ENCODE data around the gene ANKRD63. TPM values are rescaled to one million over a fixed set of nuclear protein-coding genes. Genes with fewer than 3 reads are reported as not detected.

ANKRD63 gene
- total and polyA plus RNA-seq, 4 experiments from 2014 or later = not detected

GRCh38 chr15:40251486-40252140, 31.3 kb downstream of the ANKRD63 start:
- Mint-ChIP-seq H3K27me3 (peaks cover 16% of the 10 kb centered on the region in 2 donors), H3K4me1 (peaks cover 2 to 17% (median 11%) of the 10 kb centered on the region in 4 donors), H3K27ac (peak overlapping the region in 1 of 7 donors; percentile 2), H3K4me3 (peak overlapping the region; percentile 13 to 75 (median 62)), H3K9me3 (peaks cover 0 to 1% (median 0%) of the 10 kb centered on the region in 8 donors), H3K36me3 (no peaks in the 10 kb centered on the region)
- H3K9me3 ChIP-seq (ENCODE audit: control insufficient read depth in 1 of 2, low read length in 2 of 2) = no peaks in the 10 kb centered on the region
- H3K4me3 ChIP-seq (ENCODE audit: low read length in 2 of 2) = no peak overlapping the region
- DNase-seq = no peak
- no peak overlapping the region for H3K27ac ChIP-seq (ENCODE audit: low read depth, low read length)
- H3K4me1 ChIP-seq (ENCODE audit: insufficient read depth, low read length) = peaks cover 5% of the 10 kb centered on the region
- ChIA-PET CTCF (ENCODE audit: partially characterized antibody) (interaction anchor here (1.7 kb wide), 1 partner anchor 34 kb away, joined by 4 read pairs; no protein-coding TSS in a partner anchor), POLR2A (ENCODE audit: partially characterized antibody) (no interaction called here)
- H3K36me3 ChIP-seq (ENCODE audit: insufficient read depth, low read length) = no peaks in the 10 kb centered on the region
- intact Hi-C loops (cut with micrococcal nuclease) = no loop called here
- peaks cover 7% of the 10 kb centered on the region for H3K27me3 ChIP-seq (ENCODE audit: insufficient read depth, low read length)

GRCh38 chr15:40250771-40251483, 31.9 kb downstream of the ANKRD63 start:
- no peak overlapping the region for H3K27ac Mint-ChIP-seq
- H3K27me3 ChIP-seq (ENCODE audit: insufficient read depth, low read length) = peaks cover 7% of the 10 kb centered on the region
- DNase-seq = no peak
- no peaks in the 10 kb centered on the region for H3K9me3 ChIP-seq (ENCODE audit: control insufficient read depth in 1 of 2, low read length in 2 of 2)
- peaks cover 0 to 1% (median 0%) of the 10 kb centered on the region in 8 donors for H3K9me3 Mint-ChIP-seq
- peak overlapping the region; percentile 13 to 75 (median 62) for H3K4me3 Mint-ChIP-seq
- H3K4me3 ChIP-seq (ENCODE audit: low read length in 2 of 2) = no peak overlapping the region
- peaks cover 5% of the 10 kb centered on the region for H3K4me1 ChIP-seq (ENCODE audit: insufficient read depth, low read length)
- CTCF ChIA-PET (ENCODE audit: partially characterized antibody) = interaction anchor here (1.7 kb wide), 1 partner anchor 34 kb away, joined by 4 read pairs; no protein-coding TSS in a partner anchor
- H3K36me3 ChIP-seq (ENCODE audit: insufficient read depth, low read length) = no peaks in the 10 kb centered on the region
- intact Hi-C loops (cut with micrococcal nuclease) = no loop called here
- no peak overlapping the region for H3K27ac ChIP-seq (ENCODE audit: low read depth, low read length)
- POLR2A ChIA-PET (ENCODE audit: partially characterized antibody) = no interaction called here
- no peaks in the 10 kb centered on the region for H3K36me3 Mint-ChIP-seq
- peaks cover 2 to 17% (median 7%) of the 10 kb centered on the region in 4 donors for H3K4me1 Mint-ChIP-seq
- peaks cover 16% of the 10 kb centered on the region in 2 donors for H3K27me3 Mint-ChIP-seq

DNA sequence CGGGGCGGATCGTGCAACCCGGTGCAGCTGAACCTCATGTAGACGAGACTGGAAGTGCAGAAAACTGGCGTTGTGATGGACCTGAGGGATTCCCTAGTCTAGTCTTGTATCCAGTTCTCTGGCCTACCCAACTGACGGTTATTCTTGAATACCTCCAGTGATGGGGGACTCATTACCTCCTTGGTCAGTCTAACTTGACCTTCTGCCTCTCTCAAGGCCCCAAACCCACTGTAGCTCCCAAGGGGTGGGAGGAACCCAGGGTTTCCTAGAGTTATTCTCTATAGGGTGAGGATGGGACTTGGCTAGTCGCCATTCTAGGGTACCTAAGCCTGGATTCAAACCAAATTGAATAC, 32.6 kb downstream of the ANKRD63 start:
- DNase-seq = no peak
- Mint-ChIP-seq H3K9me3 (peaks cover 0 to 1% (median 0%) of the 10 kb centered on the region in 8 donors), H3K4me1 (peaks cover 2 to 17% (median 7%) of the 10 kb centered on the region in 4 donors), H3K36me3 (no peaks in the 10 kb centered on the region), H3K4me3 (no peak overlapping the region), H3K27me3 (peaks cover 16% of the 10 kb centered on the region in 2 donors), H3K27ac (no peak overlapping the region)
- Histone ChIP-seq H3K4me3 (ENCODE audit: low read length in 2 of 2) (no peak overlapping the region), H3K27ac (ENCODE audit: low read depth, low read length) (no peak overlapping the region), H3K36me3 (ENCODE audit: insufficient read depth, low read length) (no peaks in the 10 kb centered on the region), H3K27me3 (ENCODE audit: insufficient read depth, low read length) (peaks cover 7% of the 10 kb centered on the region), H3K9me3 (ENCODE audit: control insufficient read depth in 1 of 2, low read length in 2 of 2) (no peaks in the 10 kb centered on the region), H3K4me1 (ENCODE audit: insufficient read depth, low read length) (peaks cover 5% of the 10 kb centered on the region)
- intact Hi-C loops (cut with micrococcal nuclease) = no loop called here
- ChIA-PET CTCF (ENCODE audit: partially characterized antibody) (interaction anchor here (1.7 kb wide), 1 partner anchor 33 kb away, joined by 4 read pairs; no protein-coding TSS in a partner anchor), POLR2A (ENCODE audit: partially characterized antibody) (no interaction called here)

DNA sequence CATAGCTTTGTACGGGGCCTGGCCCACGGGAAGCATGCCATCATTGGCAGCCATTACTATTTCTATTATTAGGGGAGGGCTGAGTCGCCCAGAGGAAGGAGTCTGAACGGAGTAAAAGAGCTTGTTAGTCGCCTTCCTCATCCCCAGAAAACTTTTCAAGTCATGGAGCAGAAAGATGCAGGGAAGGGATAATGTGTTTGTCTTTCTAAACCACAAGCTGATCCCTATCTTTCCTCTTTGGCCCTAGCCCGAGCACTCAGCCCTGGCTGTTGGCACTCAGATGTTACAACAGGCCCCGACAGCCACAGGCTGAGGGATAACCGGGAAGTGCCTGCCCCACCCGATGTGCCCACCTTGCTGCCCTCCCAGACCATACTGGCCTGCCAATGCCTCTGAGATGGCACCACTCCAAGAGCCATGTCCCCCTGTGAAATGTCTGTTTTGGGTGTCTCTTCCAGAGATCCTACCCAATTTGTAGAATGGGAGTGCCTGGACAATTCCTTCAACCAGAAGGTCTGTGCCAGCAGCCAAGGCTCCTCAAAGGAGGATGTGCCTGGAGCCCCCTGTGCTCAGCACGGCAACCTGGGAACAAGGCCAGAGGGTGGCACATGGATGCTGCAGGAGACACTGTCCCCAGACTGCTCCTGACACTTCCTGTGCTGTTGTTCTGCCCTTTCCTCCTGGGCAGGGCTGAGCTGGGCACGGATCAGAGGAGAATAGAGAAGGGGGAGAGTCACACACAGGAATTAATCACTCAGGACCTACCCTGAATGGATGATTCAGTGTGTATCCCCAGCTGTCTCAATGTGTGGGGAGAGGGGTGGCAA, 33.2 kb downstream of the ANKRD63 start:
- H3K9me3 ChIP-seq (ENCODE audit: control insufficient read depth in 1 of 2, low read length in 2 of 2) = no peaks in the 10 kb centered on the region
- POLR2A ChIA-PET (ENCODE audit: partially characterized antibody) = no interaction called here
- Mint-ChIP-seq H3K9me3 (peaks cover 0 to 1% (median 0%) of the 10 kb centered on the region in 8 donors), H3K27ac (peak overlapping the region in 1 of 7 donors; percentile 20), H3K27me3 (peaks cover 16% of the 10 kb centered on the region in 2 donors), H3K4me3 (no peak overlapping the region), H3K36me3 (no peaks in the 10 kb centered on the region), H3K4me1 (peaks cover 2 to 17% (median 7%) of the 10 kb centered on the region in 4 donors)
- H3K4me3 ChIP-seq (ENCODE audit: low read length in 2 of 2) = no peak overlapping the region
- CTCF ChIA-PET (ENCODE audit: partially characterized antibody) = interaction anchor here (1.7 kb wide), 1 partner anchor 33 kb away, joined by 4 read pairs; no protein-coding TSS in a partner anchor
- H3K4me1 ChIP-seq (ENCODE audit: insufficient read depth, low read length) = peaks cover 5% of the 10 kb centered on the region
- peaks cover 7% of the 10 kb centered on the region for H3K27me3 ChIP-seq (ENCODE audit: insufficient read depth, low read length)
- H3K36me3 ChIP-seq (ENCODE audit: insufficient read depth, low read length) = no peaks in the 10 kb centered on the region
- intact Hi-C loops (cut with micrococcal nuclease) = no loop called here
- no peak for DNase-seq
- no peak overlapping the region for H3K27ac ChIP-seq (ENCODE audit: low read depth, low read length)

- Mint-ChIP-seq H3K27ac (no peak overlapping the region), H3K4me1 (peaks cover 0 to 10% (median 3%) of the 10 kb centered on the region in 4 donors), H3K4me3 (no peak overlapping the region), H3K36me3 (no peaks in the 10 kb centered on the region), H3K9me3 (no peaks in the 10 kb centered on the region), H3K27me3 (peaks cover 4 to 7% of the 10 kb centered on the region in 2 donors)
- Histone ChIP-seq H3K4me3 (ENCODE audit: low read length in 2 of 2) (no peak overlapping the region), H3K9me3 (ENCODE audit: control insufficient read depth in 1 of 2, low read length in 2 of 2) (no peaks in the 10 kb centered on the region), H3K36me3 (ENCODE audit: insufficient read depth, low read length) (no peaks in the 10 kb centered on the region), H3K27ac (ENCODE audit: low read depth, low read length) (no peak overlapping the region), H3K4me1 (ENCODE audit: insufficient read depth, low read length) (peaks cover 3% of the 10 kb centered on the region), H3K27me3 (ENCODE audit: insufficient read depth, low read length) (peaks cover under 1% of the 10 kb centered on the region)
- ChIA-PET POLR2A (ENCODE audit: partially characterized antibody) (no interaction called here), CTCF (ENCODE audit: partially characterized antibody) (no interaction called here)
- no peak for DNase-seq
- intact Hi-C loops (cut with micrococcal nuclease) = no loop called here
Observed at GRCh38 chr15:40248006-40248783, 34.7 kb downstream of the ANKRD63 start.

DNA sequence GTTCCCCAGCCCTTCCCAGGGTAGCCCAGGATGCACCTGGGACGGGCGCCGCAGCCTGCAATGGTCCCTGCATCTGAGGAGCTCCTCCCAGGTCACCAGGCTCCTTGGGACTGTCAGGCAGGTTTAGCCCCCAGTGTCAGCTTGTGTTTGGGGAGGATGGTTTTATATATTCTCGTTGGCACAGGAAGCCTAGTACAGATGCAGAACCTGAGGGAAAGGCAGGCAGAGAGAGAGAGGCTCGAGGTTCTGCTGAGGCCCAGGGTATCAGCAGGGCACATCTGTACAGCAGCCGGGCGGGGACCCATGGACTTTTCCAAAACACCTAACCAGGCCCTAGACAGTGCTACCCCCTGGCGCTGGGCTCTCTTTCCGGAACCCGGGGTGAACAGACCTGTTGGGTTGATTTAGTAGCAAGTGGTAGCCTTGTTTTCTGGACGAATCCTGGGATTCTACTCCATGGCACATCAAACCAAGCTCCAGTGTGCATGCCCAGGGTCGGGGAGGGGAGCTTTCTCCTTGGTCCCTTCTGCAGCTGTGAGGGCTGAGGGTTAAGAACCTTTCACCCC, 35.4 kb downstream of the ANKRD63 start:
- intact Hi-C loops (cut with micrococcal nuclease) = no loop called here
- no peak for DNase-seq
- Histone ChIP-seq H3K9me3 (ENCODE audit: control insufficient read depth in 1 of 2, low read length in 2 of 2) (no peaks in the 10 kb centered on the region), H3K4me1 (ENCODE audit: insufficient read depth, low read length) (no peaks in the 10 kb centered on the region), H3K27ac (ENCODE audit: low read depth, low read length) (no peak overlapping the region), H3K4me3 (ENCODE audit: low read length in 2 of 2) (no peak overlapping the region), H3K36me3 (ENCODE audit: insufficient read depth, low read length) (no peaks in the 10 kb centered on the region), H3K27me3 (ENCODE audit: insufficient read depth, low read length) (no peaks in the 10 kb centered on the region)
- H3K36me3 Mint-ChIP-seq = no peaks in the 10 kb centered on the region
- no peak overlapping the region for H3K27ac Mint-ChIP-seq
- peaks cover 2 to 3% of the 10 kb centered on the region in 2 donors for H3K27me3 Mint-ChIP-seq
- POLR2A ChIA-PET (ENCODE audit: partially characterized antibody) = no interaction called here
- peaks cover 0 to 6% (median 0%) of the 10 kb centered on the region in 4 donors for H3K4me1 Mint-ChIP-seq
- CTCF ChIA-PET (ENCODE audit: partially characterized antibody) = no interaction called here
- no peaks in the 10 kb centered on the region for H3K9me3 Mint-ChIP-seq
- H3K4me3 Mint-ChIP-seq = no peak overlapping the region
